Mucosa of rectum (tissue), 2 donors: ENCODE data around the gene CETP.

Experiments used
- H3K27ac ChIP-seq, 2 donors: one replicate each; pipeline ENCODE4 v1.7.0; 2013; ENCODE audit warnings: inconsistent platforms in 2 of 2, low read depth in 2 of 2, low read length in 2 of 2
- H3K27me3 ChIP-seq, 2 donors: one replicate each; pipeline ENCODE4 v1.7.0; 2013; ENCODE audit warnings: low read length in 2 of 2; ENCODE audit not compliant: control insufficient read depth in 2 of 2, insufficient read depth in 2 of 2
- H3K36me3 ChIP-seq, 2 donors: one replicate each; pipeline ENCODE4 v1.7.0; 2013; ENCODE audit warnings: low read length in 2 of 2; ENCODE audit not compliant: control insufficient read depth in 2 of 2, insufficient read depth in 2 of 2
- H3K4me1 ChIP-seq, 2 donors: one replicate each; pipeline ENCODE4 v1.7.0; 2013; ENCODE audit warnings: low read length in 2 of 2, mild to moderate bottlenecking in 1 of 2; ENCODE audit not compliant: control insufficient read depth in 2 of 2, insufficient read depth in 2 of 2
- H3K4me3 ChIP-seq, 2 donors: one replicate each; pipeline ENCODE4 v1.7.0; 2013; ENCODE audit warnings: low read length in 2 of 2
- H3K9ac ChIP-seq, 2 donors: one replicate each; pipeline ENCODE4 v1.7.0; 2013; ENCODE audit warnings: low read length in 2 of 2, low read depth in 1 of 2, mild to moderate bottlenecking in 1 of 2
- H3K9me3 ChIP-seq, 2 donors: one replicate each; pipeline ENCODE4 v1.7.0; 2013; ENCODE audit warnings: low read length in 2 of 2; ENCODE audit not compliant: control insufficient read depth in 2 of 2
- donor health status: healthy.
- donor health status: Normal muscosa, but diverticular disease.

CETP gene

DNA sequence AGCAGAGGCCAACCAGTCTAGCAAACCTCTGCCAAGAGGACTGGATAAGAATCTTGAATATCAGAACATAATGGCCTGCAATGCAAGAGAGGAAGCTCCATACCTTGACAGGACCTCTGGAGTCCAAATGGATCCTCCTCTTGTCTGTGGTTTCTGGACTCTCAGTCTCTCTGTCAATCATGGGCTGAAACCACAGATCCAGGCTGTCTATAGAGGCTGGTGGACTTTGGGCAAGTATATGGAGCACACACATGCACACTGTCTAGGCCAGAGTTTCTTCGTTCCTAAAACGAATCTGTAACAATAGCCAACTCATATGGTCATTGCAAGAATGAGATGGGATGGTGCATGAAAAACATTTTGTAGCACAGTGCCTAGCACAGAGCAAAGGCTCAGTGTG, 65.3 kb downstream of the CETP start:
- Histone ChIP-seq H3K4me1 (no peaks in the 10 kb centered on the region), H3K27me3 (no peaks in the 10 kb centered on the region), H3K36me3 (peaks cover 28 to 30% of the 10 kb centered on the region in 2 donors)

DNA sequence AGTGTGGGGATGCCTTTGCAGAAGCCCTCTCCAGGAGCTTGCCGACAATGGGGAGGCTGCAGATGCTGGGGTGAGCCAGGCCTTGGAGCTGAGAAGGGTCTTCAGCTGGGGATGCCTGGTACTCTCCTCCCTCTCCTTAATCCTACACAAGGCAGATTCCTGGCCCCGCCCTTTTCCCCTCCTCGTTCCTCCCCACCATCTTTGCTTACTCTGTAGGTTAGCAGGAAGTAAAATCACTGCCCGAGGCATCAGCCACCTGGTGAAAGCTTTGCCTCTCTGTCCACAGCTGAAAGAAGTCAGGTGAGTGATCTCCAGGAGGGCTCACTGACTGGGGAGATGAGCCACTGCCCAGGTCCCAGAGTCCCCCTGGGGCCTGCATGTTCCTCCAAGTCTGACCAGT, 66.3 kb downstream of the CETP start:
- no peak overlapping the region for H3K9ac ChIP-seq
- H3K9me3 ChIP-seq = no peaks in the 10 kb centered on the region
- no peaks in the 10 kb centered on the region for H3K4me1 ChIP-seq
- peaks cover 24 to 25% of the 10 kb centered on the region in 2 donors for H3K36me3 ChIP-seq
- no peak overlapping the region for H3K4me3 ChIP-seq
- H3K27ac ChIP-seq = no peak overlapping the region
- H3K27me3 ChIP-seq = no peaks in the 10 kb centered on the region

More for the DNA sequence above, 65.3 kb downstream of the CETP start:
- Histone ChIP-seq H3K4me3 (no peak overlapping the region), H3K9ac (no peak overlapping the region), H3K27ac (no peak overlapping the region), H3K9me3 (no peaks in the 10 kb centered on the region)

DNA sequence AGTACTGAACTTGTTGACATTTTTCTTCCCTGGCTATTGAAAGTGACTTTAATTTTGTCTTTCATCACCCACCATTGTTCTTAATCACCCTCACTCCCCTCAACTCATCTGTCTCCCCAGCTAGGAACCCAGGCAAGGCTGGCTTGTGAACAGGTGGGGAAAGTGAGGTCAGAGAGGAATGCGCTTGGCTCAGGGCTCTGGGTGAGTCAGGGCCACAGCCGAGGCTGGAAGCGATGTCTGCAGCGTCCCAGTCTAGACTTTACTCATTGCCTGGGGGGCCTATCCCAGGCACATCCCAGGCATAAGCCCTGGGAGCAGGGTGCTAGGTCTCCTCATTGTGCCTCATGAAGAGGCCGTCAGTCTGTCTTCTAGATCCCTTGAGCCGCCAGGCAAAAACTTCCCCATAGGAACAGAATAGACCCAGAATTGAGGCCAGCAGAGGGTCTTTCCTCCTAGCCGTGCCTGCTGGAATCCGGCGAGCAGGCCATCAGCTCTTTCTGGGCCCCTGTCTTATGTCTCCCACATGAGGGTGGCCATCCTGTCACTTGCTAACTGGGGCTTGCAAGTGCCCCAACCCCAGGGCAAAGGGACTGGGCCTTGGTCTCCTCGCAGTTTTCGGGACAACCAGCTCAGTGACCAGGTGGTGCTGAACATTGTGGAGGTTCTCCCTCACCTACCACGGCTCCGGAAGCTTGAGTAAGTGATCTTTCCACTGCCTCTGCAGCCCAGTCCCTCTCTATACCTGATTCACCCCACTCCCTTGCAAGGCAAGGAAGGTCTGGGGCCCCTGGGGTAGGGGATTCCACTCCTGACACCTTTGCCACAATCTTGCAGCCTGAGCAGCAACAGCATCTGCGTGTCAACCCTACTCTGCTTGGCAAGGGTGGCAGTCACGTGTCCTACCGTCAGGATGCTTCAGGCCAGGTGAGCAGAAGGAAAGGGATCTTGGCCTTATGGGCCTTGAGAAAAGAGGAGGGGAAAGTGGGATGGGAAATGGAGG, 67.7 kb downstream of the CETP start:
- H3K4me3 ChIP-seq = no peak overlapping the region
- H3K27ac ChIP-seq = no peak overlapping the region
- H3K36me3 ChIP-seq = peaks cover 26 to 28% of the 10 kb centered on the region in 2 donors
- no peaks in the 10 kb centered on the region for H3K4me1 ChIP-seq
- H3K9ac ChIP-seq = no peak overlapping the region
- H3K27me3 ChIP-seq = no peaks in the 10 kb centered on the region
- H3K9me3 ChIP-seq = no peaks in the 10 kb centered on the region

DNA sequence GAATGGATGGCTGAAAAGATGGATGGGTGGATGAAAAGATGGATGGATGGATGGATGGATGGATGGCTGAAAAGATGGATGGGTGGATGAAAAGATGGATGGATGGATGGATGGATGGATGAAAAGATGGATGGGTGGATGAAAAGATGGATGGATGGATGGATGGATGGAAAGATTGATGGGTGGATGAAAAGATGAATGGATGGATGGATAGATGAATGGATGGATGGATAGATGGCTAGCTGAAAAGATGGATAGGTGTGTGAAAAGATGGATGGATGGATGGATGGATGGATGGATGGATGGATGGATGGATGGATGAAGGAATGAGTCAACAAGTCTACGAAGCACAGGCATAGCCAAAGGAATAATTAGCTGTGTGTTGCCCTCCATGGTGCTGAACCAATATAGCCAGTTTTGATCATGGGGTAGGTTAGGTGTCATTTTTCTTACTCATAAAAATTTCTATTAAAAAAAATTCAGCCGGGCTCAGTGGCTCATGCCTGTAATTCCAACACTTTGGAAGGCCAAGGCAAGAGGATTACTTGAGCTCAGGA, 68.7 kb downstream of the CETP start:
- H3K9ac ChIP-seq = no peak overlapping the region
- no peak overlapping the region for H3K27ac ChIP-seq
- no peak overlapping the region for H3K4me3 ChIP-seq
- H3K36me3 ChIP-seq = peaks cover 31 to 36% of the 10 kb centered on the region in 2 donors
- H3K4me1 ChIP-seq = no peaks in the 10 kb centered on the region
- H3K27me3 ChIP-seq = no peaks in the 10 kb centered on the region
- no peaks in the 10 kb centered on the region for H3K9me3 ChIP-seq

DNA sequence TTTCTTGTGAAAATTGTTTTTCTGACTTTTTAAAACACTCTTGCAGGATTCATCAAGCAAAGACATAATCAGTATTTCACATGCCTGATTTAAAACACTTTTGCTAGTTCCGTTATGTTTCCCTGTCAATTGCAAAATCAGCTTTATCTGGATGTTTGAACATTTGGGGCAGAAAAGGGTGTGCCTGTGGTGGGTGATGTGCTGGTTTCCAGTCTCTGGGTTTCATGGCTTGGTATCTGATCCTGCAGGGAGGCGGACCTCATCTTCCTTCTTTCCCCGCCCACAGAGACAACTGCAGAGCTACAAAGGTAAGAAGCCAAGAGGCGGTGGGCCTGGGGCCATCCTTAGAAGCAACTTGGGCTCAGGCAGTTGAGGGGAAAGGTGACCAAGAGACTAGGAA, 69.4 kb downstream of the CETP start:
- Histone ChIP-seq H3K4me3 (no peak overlapping the region), H3K9ac (no peak overlapping the region), H3K9me3 (no peaks in the 10 kb centered on the region), H3K4me1 (no peaks in the 10 kb centered on the region), H3K27me3 (no peaks in the 10 kb centered on the region), H3K36me3 (peaks cover 29 to 39% of the 10 kb centered on the region in 2 donors), H3K27ac (no peak overlapping the region)

DNA sequence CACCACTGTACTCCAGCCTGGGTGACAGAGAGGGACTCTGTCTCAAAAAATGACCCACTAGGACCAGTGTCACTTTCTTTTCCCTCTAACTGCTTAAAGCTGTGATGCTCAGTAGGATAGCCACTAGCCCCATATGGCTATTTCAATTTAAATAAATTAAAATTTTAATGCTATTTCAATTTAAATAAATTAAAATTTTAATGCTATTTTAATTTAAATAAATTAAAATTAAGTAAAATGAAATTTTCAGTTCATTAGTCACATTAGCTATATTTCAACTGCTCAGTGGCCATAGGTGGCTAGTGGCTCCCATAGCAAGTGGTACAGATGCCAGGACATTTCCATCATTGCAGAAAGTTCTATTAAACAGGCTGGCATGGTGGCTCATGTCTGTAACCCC, 70.6 kb downstream of the CETP start:
- no peaks in the 10 kb centered on the region for H3K9me3 ChIP-seq
- no peak overlapping the region for H3K9ac ChIP-seq
- H3K27me3 ChIP-seq = no peaks in the 10 kb centered on the region
- no peaks in the 10 kb centered on the region for H3K4me1 ChIP-seq
- H3K27ac ChIP-seq = no peak overlapping the region
- no peak overlapping the region for H3K4me3 ChIP-seq
- H3K36me3 ChIP-seq = peaks cover 31 to 45% of the 10 kb centered on the region in 2 donors

DNA sequence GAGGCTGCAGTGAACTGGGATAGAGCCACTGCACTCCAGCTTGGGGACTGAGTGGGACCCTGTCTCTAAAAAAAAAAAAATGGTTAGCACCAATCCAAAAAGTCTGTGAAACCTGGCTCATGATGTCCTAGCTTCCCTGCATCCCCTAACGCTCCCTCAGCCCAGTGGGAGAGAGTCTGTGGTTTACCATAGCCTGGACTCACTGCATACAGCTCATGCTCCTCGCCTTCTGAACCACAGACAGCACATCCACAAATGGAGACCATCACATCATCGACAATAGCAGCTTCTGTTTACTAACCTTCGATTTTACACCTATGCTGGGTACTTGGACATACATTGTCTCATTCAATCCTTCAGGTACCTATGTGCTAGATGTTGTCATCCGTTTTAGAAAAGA, 71.2 kb downstream of the CETP start:
- Histone ChIP-seq H3K36me3 (peaks cover 31 to 48% of the 10 kb centered on the region in 2 donors), H3K27ac (no peak overlapping the region), H3K9ac (no peak overlapping the region), H3K4me3 (no peak overlapping the region), H3K27me3 (no peaks in the 10 kb centered on the region), H3K4me1 (no peaks in the 10 kb centered on the region), H3K9me3 (no peaks in the 10 kb centered on the region)
